GM12872 (cell line): ENCODE data around the gene IREB2.

Experiments
- CTCF ChIP-seq: IDR thresholded peaks from 3 replicates; pipeline ENCODE4 v1.5.1; 2011; ENCODE audit warnings: low read depth, mild to moderate bottlenecking, low read length, moderate library complexity; ENCODE audit not compliant: insufficient read depth

IREB2 gene

GRCh38 chr15:78449220-78449999 is 11.4 kb downstream of the IREB2 start:
- no peak for TF ChIP-seq CTCF

GRCh38 chr15:78450285-78450858 is 12.4 kb downstream of the IREB2 start:
- TF ChIP-seq CTCF: no peak

- no peak for TF ChIP-seq CTCF
These were observed 14.5 kb downstream of the IREB2 start for GRCh38 chr15:78452485-78452884.

- TF ChIP-seq CTCF: no peak
These were observed 15.4 kb downstream of the IREB2 start for GRCh38 chr15:78453447-78453846.

GRCh38 chr15:78454992-78455391 is 17.0 kb downstream of the IREB2 start:
- TF ChIP-seq CTCF: no peak

- TF ChIP-seq CTCF: no peak
These were observed 17.7 kb downstream of the IREB2 start for GRCh38 chr15:78455749-78456148.

- TF ChIP-seq CTCF: no peak
These were observed 18.4 kb downstream of the IREB2 start for GRCh38 chr15:78456426-78456825.
